ACHN (cell line): ENCODE data around the gene SHC3.

Experiments used
- DNase-seq: peaks from one replicate; pipeline ENCODE4 v3.0.0-alpha.2; 2015
- in situ Hi-C: cut with HindIII; loops from 2 replicates; pipeline ENCODE4 v1.10.0; 2017; ENCODE audit warnings: low sequenced_read_pairs, low pct_ligation_motif_present, low pct_unique_long_range_greater_than_20kb

The SHC3 gene

DNA sequence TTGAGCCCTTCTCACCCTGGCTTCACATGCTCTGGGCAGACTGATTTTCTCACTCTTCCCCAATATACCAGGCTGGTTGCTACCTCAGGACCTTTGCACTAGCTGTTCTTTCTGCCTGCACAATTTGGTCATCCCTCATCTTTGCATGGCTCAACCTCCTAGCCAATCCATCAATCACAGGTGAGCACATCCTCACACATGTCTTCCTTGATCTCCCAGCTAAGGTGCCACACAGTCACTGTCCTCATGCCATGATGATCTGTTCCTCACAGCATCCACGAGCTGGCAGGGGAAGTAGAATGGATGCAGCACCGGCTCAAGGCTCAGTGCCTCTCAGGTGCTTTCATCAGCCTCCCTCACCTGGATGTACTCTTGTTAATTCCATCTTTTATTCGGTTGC lies 218.0 kb downstream of the SHC3 start:
- DNase-seq = no peak
- in situ Hi-C loops = no loop called here

DNA sequence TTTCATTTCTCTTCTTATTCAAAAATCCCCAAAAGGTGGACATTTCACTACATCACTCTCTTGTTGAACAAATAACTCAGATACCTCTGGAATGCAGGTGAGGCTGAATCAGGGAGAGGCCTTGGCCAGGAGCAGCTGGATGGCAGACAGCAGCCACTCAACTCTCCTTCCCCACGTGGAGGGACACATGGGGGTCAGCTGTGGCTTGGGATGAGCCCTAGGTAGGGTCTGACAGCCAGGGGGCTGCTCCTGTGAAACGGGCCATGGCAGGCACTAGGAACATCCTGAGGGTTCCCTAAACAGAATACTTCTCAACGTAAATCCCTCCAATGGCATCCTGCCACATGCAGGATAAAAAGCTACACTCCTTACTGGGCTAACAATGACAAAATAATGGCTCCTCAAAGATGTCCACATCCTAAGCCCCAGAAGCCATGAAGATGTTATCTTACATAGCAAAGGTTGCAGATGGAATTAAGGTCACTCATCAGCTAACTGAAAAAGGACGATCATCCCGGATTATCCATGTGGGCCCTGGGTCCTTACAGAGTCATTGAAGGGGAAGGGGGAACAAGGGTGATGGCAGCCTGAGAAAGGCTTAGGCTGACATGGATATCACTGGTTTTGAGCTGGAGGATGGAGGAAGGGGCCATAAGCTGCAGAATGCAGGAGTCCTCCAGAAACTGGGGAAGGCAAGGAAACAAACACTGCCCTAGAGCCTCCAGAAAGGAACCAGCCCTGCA lies 218.7 kb downstream of the SHC3 start:
- no peak for DNase-seq
- in situ Hi-C loops = no loop called here

DNA sequence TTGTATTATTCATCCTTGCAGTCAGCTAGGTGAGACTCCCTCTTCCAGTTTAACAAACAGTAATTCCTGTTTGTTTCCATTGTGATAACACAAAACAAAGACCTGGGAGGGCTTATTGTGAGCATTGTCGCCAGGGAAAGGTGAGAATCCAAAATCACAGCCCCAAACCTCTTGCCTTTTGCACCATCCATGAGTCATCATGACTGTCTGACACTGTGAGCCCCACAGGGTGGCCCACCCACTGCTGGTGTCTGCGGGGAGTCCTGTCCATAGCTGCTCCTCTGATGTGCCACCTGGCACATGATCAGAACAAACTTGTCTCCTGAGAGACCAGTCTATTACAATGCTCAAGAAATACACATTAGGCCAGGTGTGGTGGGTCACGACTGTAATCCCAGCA lies 221.1 kb downstream of the SHC3 start:
- in situ Hi-C loops = no loop called here

More for the DNA sequence above, 221.1 kb downstream of the SHC3 start:
- DNase-seq = no peak
